Right lobe of liver (tissue), 6 donors: ENCODE results near the gene TERT. TPM values are rescaled to one million over a fixed set of nuclear protein-coding genes. Genes with fewer than 3 reads are reported as not detected.

ENCODE experiments used
- ATAC-seq, 4 donors: fragments of 200-7000 bp; cut with Tn5 transposase; one replicate each; pipeline ENCODE4 v1.9.1; 2020; ENCODE audit warnings: mild to moderate bottlenecking in 4 of 4, moderate library complexity in 4 of 4
- DNase-seq, 3 donors: peaks; one replicate each; pipeline ENCODE4 v3.0.0-alpha.2; 2020
- H3K27ac ChIP-seq, 3 donors: fragments of 200-600 bp; one replicate each; pipeline ENCODE4 v1.8.0; 2022
- H3K27me3 ChIP-seq, 2 donors: fragments of 200-600 bp; one replicate each; pipeline ENCODE4 v1.8.0; 2022
- H3K36me3 ChIP-seq, 4 donors: fragments of 200-600 bp; sonication (generic) in 1 of 4; one replicate each; pipeline versions ENCODE4 v1.5.1 to v1.8.0; 2017 to 2022; ENCODE audit warnings: control low read depth in 1 of 4
- H3K4me1 ChIP-seq, 4 donors: fragments of 200-600 bp; sonication (generic) in 1 of 4; one replicate each; pipeline versions ENCODE4 v1.5.1 to v1.8.0; 2017 to 2022; ENCODE audit warnings: control low read depth in 1 of 4
- H3K4me3 ChIP-seq, 3 donors: fragments of 200-600 bp; one replicate each; pipeline ENCODE4 v1.8.0; 2022
- H3K9me3 ChIP-seq, 4 donors: fragments of 200-600 bp; sonication (generic) in 1 of 4; one replicate each; pipeline versions ENCODE4 v1.5.1 to v1.8.0; 2017 to 2022; ENCODE audit warnings: control low read depth in 1 of 4
- POLR2A ChIP-seq: fragments of 450-650 bp; IDR thresholded peaks from one replicate; pipeline ENCODE4 v1.6.1; 2017; ENCODE audit warnings: antibody characterized with exemption, mild to moderate bottlenecking
- WGBS: methylation state at CpG from one replicate; pipeline ENCODE4 v1.1.6; 2018; ENCODE audit warnings: low coverage, low lambda C conversion rate; ENCODE audit not compliant: insufficient coverage; ENCODE audit errors: missing lambda C conversion rate; 5-methylcytosine and 5-hydroxymethylcytosine counted together
- intact Hi-C, 2 donors: fragments of 100-400 bp; cut with DNase I; formaldehyde crosslinking; loops; one replicate each; pipeline versions ENCODE4 v1.11.2 to v1.14.1; 2022
- total RNA-seq, 6 experiments: library from RNA; depleted of rRNA in 2 of 6; stranded (reverse); fragments of >200 nt in 2 of 6; fragmentation: NEBNext Ultra II Directional in 3 of 6; extraction: Animal tissue kit (Norgen Biotek cat#: 25700) in 3 of 6; gene quantifications; one replicate each; pipeline versions ENCODE4 v1.1.0 to v1.2.4, GENCODE V29; 2016 to 2023
- TF ChIP-seq, protein P1 (sequence below), 4 donors: fragments of 200-600 bp in 3 of 4; fragments of 450-650 bp in 1 of 4; IDR thresholded peaks; one replicate each; pipeline versions ENCODE4 v1.5.1 to v1.8.0; 2016 to 2022; ENCODE audit warnings: antibody characterized with exemption in 4 of 4, mild to moderate bottlenecking in 2 of 4
- donor health status: DM: no; HTN: yes; CAD: no.
- donor health status: DM: no; HTN: no; CAD: no.
- donor health status: DM: no; HTN: no; CAD: no.
- donor health status: DM: no; HTN: yes; CAD: no.
- donor health status: DM: no; HTN: yes; CAD: no.

Gene TERT
- total RNA-seq, 6 experiments from 2014 or later, result not detected

DNA sequence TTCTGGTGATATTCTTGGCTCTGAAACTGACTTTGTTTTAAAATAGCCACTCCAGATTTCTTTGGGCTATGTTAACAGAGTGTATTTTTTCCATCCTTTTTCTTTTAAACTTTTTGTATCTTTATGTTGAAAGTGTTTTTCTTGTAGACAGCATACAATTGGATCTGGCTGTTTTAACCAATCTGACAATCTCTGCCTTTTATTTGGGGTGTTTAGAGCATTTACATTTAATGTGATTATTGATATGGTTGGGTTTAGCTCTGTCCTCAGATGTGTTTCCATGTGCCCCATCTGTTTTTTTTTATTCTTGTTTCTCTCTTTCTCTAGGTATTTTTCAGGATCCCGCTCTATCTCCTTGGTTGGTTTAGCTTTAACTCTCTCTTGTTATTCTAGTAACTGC lies 59.0 kb downstream of the TERT start:
- no peak for ATAC-seq
- 100% methylated on average over 1 of the region's 1 CpG for WGBS

DNA sequence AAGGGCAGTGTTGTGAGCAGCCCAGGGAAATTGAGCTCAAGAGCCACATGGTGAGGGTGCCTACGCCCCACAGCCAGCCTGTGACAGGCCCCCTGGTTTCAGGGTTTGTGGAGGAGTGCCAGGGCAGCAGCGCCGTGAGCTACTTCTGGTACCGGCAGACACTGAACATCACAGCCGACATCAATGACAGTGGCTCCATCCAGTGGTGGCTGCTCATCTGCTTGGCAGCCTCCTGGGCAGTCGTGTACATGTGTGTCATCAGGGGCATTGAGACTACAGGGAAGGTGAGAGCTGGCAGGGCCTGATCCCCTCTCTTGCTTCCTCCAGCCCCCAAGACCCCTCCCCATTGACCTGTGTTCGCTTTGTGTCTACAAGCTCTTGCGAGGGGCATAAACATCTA lies 59.5 kb downstream of the TERT start:
- H3K36me3 ChIP-seq, result no peaks in the 10 kb centered on the region
- no peaks in the 10 kb centered on the region for H3K4me1 ChIP-seq
- no peak overlapping the region for H3K4me3 ChIP-seq
- ATAC-seq (peak; percentile 61 to 71 (median 65)), DNase-seq (no peak)
- no peak for TF ChIP-seq POLR2A
- TF ChIP-seq, protein P1, sequence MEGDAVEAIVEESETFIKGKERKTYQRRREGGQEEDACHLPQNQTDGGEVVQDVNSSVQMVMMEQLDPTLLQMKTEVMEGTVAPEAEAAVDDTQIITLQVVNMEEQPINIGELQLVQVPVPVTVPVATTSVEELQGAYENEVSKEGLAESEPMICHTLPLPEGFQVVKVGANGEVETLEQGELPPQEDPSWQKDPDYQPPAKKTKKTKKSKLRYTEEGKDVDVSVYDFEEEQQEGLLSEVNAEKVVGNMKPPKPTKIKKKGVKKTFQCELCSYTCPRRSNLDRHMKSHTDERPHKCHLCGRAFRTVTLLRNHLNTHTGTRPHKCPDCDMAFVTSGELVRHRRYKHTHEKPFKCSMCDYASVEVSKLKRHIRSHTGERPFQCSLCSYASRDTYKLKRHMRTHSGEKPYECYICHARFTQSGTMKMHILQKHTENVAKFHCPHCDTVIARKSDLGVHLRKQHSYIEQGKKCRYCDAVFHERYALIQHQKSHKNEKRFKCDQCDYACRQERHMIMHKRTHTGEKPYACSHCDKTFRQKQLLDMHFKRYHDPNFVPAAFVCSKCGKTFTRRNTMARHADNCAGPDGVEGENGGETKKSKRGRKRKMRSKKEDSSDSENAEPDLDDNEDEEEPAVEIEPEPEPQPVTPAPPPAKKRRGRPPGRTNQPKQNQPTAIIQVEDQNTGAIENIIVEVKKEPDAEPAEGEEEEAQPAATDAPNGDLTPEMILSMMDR (IDR thresholded peaks at IDR 0.05), result peak in 3 of 4 donors; percentile 7 to 36 (median 24)
- H3K27me3 ChIP-seq, result no peaks in the 10 kb centered on the region
- intact Hi-C loops, result no loop called here
- WGBS, result 52% methylated on average over 7 of the region's 8 CpGs
- H3K9me3 ChIP-seq, result no peaks in the 10 kb centered on the region
- no peak overlapping the region for H3K27ac ChIP-seq

More for the DNA sequence above, 59.0 kb downstream of the TERT start:
- TF ChIP-seq POLR2A, result no peak
- TF ChIP-seq, protein P1 (IDR thresholded peaks at IDR 0.05), result no peak
- no peaks in the 10 kb centered on the region for H3K27me3 ChIP-seq
- no peak for DNase-seq
- H3K36me3 ChIP-seq, result no peaks in the 10 kb centered on the region
- intact Hi-C loops, result no loop called here
- no peaks in the 10 kb centered on the region for H3K4me1 ChIP-seq
- no peak overlapping the region for H3K4me3 ChIP-seq
- H3K9me3 ChIP-seq, result no peaks in the 10 kb centered on the region
- H3K27ac ChIP-seq, result no peak overlapping the region

DNA sequence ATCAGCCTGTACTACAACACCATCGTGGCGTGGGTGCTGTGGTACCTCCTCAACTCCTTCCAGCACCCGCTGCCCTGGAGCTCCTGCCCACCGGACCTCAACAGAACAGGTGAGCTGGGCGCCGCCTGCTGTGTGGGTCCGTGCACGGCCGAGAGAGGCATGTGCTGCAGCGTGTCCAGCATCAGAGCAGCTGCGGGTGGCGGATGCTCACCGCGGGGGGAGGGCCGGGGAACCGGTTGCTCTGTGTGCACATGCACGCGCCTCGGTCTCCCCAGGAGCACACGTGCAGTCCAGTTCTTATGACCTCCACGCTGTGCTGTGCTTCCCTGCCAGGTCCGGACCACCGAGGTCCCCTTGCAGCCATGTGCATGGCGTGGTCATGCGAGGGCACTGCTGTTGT lies 62.1 kb downstream of the TERT start:
- TF ChIP-seq, protein P1 (IDR thresholded peaks at IDR 0.05), result no peak
- no peak for TF ChIP-seq POLR2A
- no peaks in the 10 kb centered on the region for H3K27me3 ChIP-seq
- WGBS, result 61% methylated on average over 9 of the region's 25 CpGs
- H3K27ac ChIP-seq, result no peak overlapping the region
- intact Hi-C loops, result no loop called here
- DNase-seq, result no peak
- H3K9me3 ChIP-seq, result no peaks in the 10 kb centered on the region
- H3K4me3 ChIP-seq, result no peak overlapping the region
- no peak for ATAC-seq
- no peaks in the 10 kb centered on the region for H3K36me3 ChIP-seq
- no peaks in the 10 kb centered on the region for H3K4me1 ChIP-seq

DNA sequence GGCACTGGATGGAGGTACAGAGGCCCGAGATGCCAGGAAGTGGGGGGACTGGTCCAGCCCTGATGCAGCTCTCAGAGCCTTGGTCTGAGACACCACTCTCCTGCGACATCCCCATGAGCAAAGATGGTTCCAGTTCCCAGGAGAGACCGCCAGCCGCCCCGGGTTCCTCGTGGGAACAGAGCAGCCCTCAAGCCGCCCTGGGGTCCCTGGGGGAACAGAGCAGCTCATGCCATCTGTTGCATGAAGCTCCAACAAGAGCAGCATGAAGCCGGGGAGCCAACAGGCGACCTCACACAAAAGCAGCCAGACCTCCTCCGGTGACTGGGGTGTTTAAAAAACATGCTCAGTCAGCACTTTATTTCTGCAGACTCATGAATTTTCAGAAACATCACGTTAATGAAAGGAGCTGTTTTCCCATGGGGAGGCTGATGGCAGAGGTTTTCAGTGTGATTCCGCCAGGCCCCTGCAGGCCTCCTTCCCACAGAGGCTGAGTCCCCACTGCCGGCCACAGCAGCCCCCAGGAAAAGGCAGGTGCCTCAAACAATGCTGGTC lies 63.4 kb downstream of the TERT start:
- H3K36me3 ChIP-seq, result no peaks in the 10 kb centered on the region
- H3K4me3 ChIP-seq, result no peak overlapping the region
- H3K9me3 ChIP-seq, result no peaks in the 10 kb centered on the region
- WGBS, result no CpG with 5 or more reads among the region's 13 CpGs
- TF ChIP-seq, protein P1 (IDR thresholded peaks at IDR 0.05), result no peak
- no peak for TF ChIP-seq POLR2A
- intact Hi-C loops, result no loop called here
- H3K27me3 ChIP-seq, result no peaks in the 10 kb centered on the region
- ATAC-seq (no peak), DNase-seq (no peak)
- H3K4me1 ChIP-seq, result no peaks in the 10 kb centered on the region
- H3K27ac ChIP-seq, result no peak overlapping the region

DNA sequence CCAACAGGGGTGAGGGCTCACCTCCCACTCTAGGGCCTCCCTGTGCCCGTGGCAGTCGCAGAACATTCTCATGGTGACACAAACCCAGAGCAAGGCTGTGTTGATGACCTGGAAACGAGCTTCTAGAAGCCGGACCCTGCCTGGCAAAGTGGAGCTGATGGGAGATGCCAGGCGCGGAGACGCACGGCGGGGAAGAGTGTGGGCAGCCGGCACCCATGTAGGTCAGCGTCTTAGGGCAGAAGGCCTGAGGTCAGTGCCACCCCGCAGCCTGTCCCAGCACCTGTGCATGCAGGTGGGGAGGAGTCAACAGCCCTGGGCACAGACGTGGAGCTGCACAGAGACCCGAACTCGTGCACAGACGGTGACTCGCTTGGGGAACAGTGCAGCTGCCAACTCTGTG lies 64.3 kb downstream of the TERT start:
- no peaks in the 10 kb centered on the region for H3K36me3 ChIP-seq
- TF ChIP-seq, protein P1 (IDR thresholded peaks at IDR 0.05), result no peak
- no peak for TF ChIP-seq POLR2A
- no peaks in the 10 kb centered on the region for H3K9me3 ChIP-seq
- H3K27ac ChIP-seq, result no peak overlapping the region
- ATAC-seq, result no peak
- 20% methylated on average over 1 of the region's 17 CpGs for WGBS
- no peaks in the 10 kb centered on the region for H3K4me1 ChIP-seq
- no peak for DNase-seq
- H3K4me3 ChIP-seq, result no peak overlapping the region
- intact Hi-C loops, result no loop called here
- H3K27me3 ChIP-seq, result no peaks in the 10 kb centered on the region
